ENCODE measurements around the gene PPP1R15A. TPM values are rescaled to one million over a fixed set of nuclear protein-coding genes. Genes with fewer than 3 reads are reported as not detected.
"Not testable (repeated sequence)": the region's sequence is repeated elsewhere in the genome, so short reads cannot be mapped to it uniquely, and the experiment has no call there.

PPP1R15A gene
- total RNA-seq, 6 experiments from 2014 or later, result 4.5 to 25.6 (median 12.2) TPM

DNA sequence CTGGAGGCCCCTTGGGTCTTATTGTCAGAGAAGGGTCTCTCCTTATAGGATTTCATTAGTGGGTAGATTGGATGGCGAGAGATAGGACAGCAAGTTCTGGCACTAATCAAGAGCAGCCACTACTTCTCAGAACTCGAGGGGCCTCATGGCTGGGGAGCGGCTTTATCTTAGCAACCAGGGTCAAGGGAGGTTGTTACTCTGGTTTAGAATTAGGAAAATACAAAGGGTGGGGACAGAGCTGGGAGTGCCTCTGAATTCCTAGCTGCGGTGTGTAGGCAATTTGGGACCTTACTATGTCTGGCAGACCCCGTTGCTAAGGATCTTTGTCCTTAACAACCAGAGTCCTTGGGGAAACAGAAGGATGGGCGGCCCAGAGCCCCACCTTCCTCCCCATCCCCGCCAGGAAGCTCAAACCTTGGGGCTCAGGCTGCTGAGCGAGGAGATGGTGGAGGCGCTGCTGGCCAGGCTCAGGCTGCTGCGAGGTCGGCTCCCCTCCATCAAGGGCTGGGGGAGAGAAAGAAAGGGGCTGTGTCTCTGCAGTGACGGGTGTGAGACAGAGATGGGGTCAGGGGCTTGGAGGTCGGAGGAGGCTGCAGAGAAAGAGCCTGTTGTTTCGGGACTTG, 5.0 kb upstream of the PPP1R15A start:
- H3K36me3 ChIP-seq, result no peaks in the 10 kb centered on the region
- whole genome bisulfite sequencing (ENCODE audit: insufficient coverage, low coverage, low lambda C conversion rate, missing lambda C conversion rate), result 65% methylated on average over 6 of the region's 14 CpGs
- DNase-seq, result no peak
- H3K4me1 ChIP-seq, result peaks cover 0 to 17% (median 0%) of the 10 kb centered on the region in 4 donors
- no peaks in the 10 kb centered on the region for H3K27me3 ChIP-seq
- no peaks in the 10 kb centered on the region for H3K9me3 ChIP-seq
- no peak for ATAC-seq
- H3K4me3 ChIP-seq, result peak overlapping the region; percentile 31 to 47 (median 36)
- intact Hi-C loops (cut with DNase I), result no loop called here
- TF ChIP-seq, protein P1, sequence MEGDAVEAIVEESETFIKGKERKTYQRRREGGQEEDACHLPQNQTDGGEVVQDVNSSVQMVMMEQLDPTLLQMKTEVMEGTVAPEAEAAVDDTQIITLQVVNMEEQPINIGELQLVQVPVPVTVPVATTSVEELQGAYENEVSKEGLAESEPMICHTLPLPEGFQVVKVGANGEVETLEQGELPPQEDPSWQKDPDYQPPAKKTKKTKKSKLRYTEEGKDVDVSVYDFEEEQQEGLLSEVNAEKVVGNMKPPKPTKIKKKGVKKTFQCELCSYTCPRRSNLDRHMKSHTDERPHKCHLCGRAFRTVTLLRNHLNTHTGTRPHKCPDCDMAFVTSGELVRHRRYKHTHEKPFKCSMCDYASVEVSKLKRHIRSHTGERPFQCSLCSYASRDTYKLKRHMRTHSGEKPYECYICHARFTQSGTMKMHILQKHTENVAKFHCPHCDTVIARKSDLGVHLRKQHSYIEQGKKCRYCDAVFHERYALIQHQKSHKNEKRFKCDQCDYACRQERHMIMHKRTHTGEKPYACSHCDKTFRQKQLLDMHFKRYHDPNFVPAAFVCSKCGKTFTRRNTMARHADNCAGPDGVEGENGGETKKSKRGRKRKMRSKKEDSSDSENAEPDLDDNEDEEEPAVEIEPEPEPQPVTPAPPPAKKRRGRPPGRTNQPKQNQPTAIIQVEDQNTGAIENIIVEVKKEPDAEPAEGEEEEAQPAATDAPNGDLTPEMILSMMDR (IDR thresholded peaks at IDR 0.05), result no peak
- TF ChIP-seq POLR2A (IDR thresholded peaks at IDR 0.05), result no peak
- H3K27ac ChIP-seq, result peak overlapping the region; percentile 66 to 87 (median 85)

DNA sequence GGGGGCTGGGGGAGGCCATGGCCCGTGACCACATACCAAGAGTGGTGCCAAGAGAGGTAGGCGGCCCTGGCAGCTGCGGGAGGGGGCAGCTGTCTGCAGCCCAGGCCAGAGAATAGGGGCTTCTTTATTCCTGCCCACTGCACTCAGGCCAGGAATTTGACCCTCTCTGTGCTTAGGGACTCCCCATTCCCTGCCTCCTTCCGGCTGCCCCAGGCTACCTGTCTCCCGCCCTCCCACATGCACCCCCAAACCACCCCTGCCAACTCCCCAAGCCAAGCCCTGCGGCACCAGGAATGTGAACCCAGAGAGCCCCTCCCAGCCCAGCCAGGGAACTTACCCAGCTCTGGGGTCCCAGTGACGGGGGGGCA, 4.5 kb upstream of the PPP1R15A start:
- no peaks in the 10 kb centered on the region for H3K9me3 ChIP-seq
- TF ChIP-seq, protein P1 (IDR thresholded peaks at IDR 0.05), result no peak
- no peak for TF ChIP-seq POLR2A (IDR thresholded peaks at IDR 0.05)
- intact Hi-C loops (cut with DNase I), result no loop called here
- H3K27ac ChIP-seq, result peak overlapping the region; percentile 66 to 87 (median 85)
- H3K36me3 ChIP-seq, result no peaks in the 10 kb centered on the region
- no peaks in the 10 kb centered on the region for H3K27me3 ChIP-seq
- no peak for DNase-seq
- H3K4me1 ChIP-seq, result peaks cover 0 to 17% (median 0%) of the 10 kb centered on the region in 4 donors
- peak overlapping the region; percentile 31 to 47 (median 36) for H3K4me3 ChIP-seq
- 24% methylated on average over 2 of the region's 7 CpGs for WGBS (ENCODE audit: insufficient coverage, low coverage, low lambda C conversion rate, missing lambda C conversion rate)
- ATAC-seq, result no peak

DNA sequence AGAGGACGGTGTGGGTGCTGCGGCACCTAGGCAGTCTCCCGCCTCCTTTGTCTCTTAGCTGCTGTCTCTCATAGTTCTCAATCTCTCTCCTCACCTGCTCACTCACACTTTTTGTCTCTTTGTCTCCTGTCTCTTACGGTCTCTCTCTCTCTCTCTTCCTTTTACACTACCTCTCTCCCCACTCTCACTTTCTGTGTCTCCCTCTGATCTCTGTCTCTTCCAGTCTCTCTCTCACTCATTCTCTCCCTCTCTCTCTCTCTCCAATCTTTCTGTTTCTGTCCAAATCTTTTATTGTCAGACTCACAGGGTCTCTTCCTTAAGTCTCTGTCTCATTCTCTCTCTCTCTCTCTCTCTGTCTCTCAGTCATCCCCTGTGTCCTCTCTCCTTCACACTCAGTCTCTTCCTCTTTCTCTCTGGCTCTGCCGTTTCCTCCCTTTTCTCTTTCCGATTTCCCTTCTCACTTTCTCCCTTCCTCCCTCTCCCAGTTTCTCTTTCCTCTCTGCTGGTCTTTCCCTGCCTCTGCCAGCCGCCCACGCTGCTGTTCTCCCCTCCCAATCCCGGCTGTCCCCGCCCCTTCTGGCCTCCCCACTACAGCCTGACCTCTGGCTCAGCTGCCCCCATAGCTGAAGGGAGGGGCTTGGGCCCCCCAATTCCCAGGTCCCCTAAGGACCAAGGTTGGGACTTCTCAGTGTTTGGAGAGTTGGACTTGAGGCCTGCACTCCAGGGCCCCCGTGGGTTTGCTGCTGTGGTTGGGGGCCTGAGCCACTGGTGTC, 3.9 kb upstream of the PPP1R15A start, which contains the start of gene PLEKHA4:
TSS of gene PLEKHA4 (minus strand) at position 504 of the 773 bp plus-strand sequence. CDS start 997 bp downstream, outside the sequence.
- intact Hi-C loops (cut with DNase I), result no loop called here
- no peaks in the 10 kb centered on the region for H3K27me3 ChIP-seq
- ATAC-seq (peak in 3 of 4 donors; percentile 49 to 54 (median 52)), DNase-seq (peak; percentile 71 to 89 (median 75))
- H3K4me1 ChIP-seq, result peaks cover 0 to 20% (median 1%) of the 10 kb centered on the region in 4 donors
- H3K36me3 ChIP-seq, result no peaks in the 10 kb centered on the region
- H3K4me3 ChIP-seq, result peak within 1 kb of the TSS; percentile 31 to 47 (median 36)
- H3K9me3 ChIP-seq, result no peaks in the 10 kb centered on the region
- H3K27ac ChIP-seq, result peak within 1 kb of the TSS; percentile 66 to 87 (median 85)
- TF ChIP-seq POLR2A (IDR thresholded peaks at IDR 0.05), result no peak
- TF ChIP-seq, protein P1 (IDR thresholded peaks at IDR 0.05), result no peak
- 15% methylated on average over 11 of the region's 11 CpGs for WGBS (ENCODE audit: insufficient coverage, low coverage, low lambda C conversion rate, missing lambda C conversion rate)

- ATAC-seq, result no peak
- intact Hi-C loops (cut with DNase I), result no loop called here
- H3K4me1 ChIP-seq, result peaks cover 0 to 28% (median 9%) of the 10 kb centered on the region in 4 donors
These were observed 2.2 kb upstream of the PPP1R15A start for GRCh38 chr19:48870048-48870447.

DNA sequence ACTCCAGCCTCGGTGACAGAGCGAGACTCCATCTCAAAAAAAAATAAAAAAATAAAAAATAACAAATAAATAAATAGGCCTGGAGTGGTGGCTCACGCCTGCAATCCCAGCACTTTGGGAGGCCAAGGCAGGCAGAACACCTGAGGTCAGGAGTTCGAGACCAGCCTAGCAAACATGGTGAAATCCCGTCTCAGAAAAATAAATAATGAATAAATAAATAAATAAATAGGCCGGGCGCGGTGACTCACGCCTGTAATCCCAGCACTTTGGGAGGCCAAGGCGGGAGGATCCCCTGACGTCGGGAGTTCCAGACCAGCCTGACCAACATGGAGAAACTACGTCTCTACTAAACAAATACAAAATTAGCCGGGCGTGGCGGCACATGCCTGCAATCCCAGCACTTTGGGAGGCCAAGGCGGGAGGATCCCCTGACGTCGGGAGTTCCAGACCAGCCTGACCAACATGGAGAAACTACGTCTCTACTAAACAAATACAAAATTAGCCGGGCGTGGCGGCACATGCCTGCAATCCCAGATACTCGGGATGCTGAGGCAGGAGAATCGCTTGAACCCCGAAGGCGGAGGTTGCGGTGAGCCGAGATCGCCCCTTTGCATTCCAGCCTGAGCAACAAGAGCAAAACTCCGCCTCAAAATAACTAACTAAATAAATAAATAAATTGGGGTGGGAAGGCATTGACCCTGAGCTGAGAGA, 595 bp upstream of the PPP1R15A start:
- 44% methylated on average over 13 of the region's 31 CpGs for WGBS (ENCODE audit: insufficient coverage, low coverage, low lambda C conversion rate, missing lambda C conversion rate)
- ATAC-seq; intact Hi-C loops (cut with DNase I); H3K27me3 ChIP-seq; DNase-seq; H3K9me3 ChIP-seq: not testable (repeated sequence)
- peak overlapping the region in 1 of 3 donors; percentile 73 for H3K4me3 ChIP-seq
- H3K27ac ChIP-seq, result peak overlapping the region; percentile 57 to 100 (median 99)
- peaks cover 0 to 33% (median 13%) of the 10 kb centered on the region in 4 donors for H3K4me1 ChIP-seq
- peaks cover 0 to 28% (median 6%) of the 10 kb centered on the region in 4 donors for H3K36me3 ChIP-seq

More at GRCh38 chr19:48870048-48870447, 2.2 kb upstream of the PPP1R15A start:
- WGBS (ENCODE audit: insufficient coverage, low coverage, low lambda C conversion rate, missing lambda C conversion rate), result 87% methylated on average over 4 of the region's 9 CpGs
- H3K27me3 ChIP-seq, result no peaks in the 10 kb centered on the region
- H3K4me3 ChIP-seq, result no peak overlapping the region
- H3K36me3 ChIP-seq, result peaks cover 0 to 12% (median 3%) of the 10 kb centered on the region in 4 donors
- DNase-seq, result no peak
- H3K9me3 ChIP-seq, result no peaks in the 10 kb centered on the region
- no peak overlapping the region for H3K27ac ChIP-seq
- no peak for TF ChIP-seq POLR2A (IDR thresholded peaks at IDR 0.05)
- TF ChIP-seq, protein P1 (IDR thresholded peaks at IDR 0.05), result no peak

Measured in right lobe of liver (tissue), 6 donors.